GM21717 (cell line): ENCODE results near the gene TFAP2C.

Experiments used
- ATAC-seq: cut with Tn5 transposase; IDR thresholded peaks from one replicate; pipeline ENCODE4 v1.9.1; 2021; ENCODE audit warnings: mild to moderate bottlenecking, moderate library complexity; ENCODE audit not compliant: unreplicated experiment

TFAP2C gene

GRCh38 chr20:56628873-56629463 lies at the start of gene TFAP2C:
Gene TFAP2C, plus strand, starts transcription at chr20:56629306. Its CDS starts 239 bp downstream, at chr20:56629545.
- ATAC-seq = no peak

GRCh38 chr20:56580226-56580625 lies 48.9 kb upstream of the TFAP2C start:
- no peak for ATAC-seq

GRCh38 chr20:56581701-56582100 lies 47.4 kb upstream of the TFAP2C start:
- ATAC-seq = no peak

GRCh38 chr20:56582542-56582941 lies 46.6 kb upstream of the TFAP2C start:
- no peak for ATAC-seq

GRCh38 chr20:56584916-56585315 lies 44.2 kb upstream of the TFAP2C start:
- ATAC-seq = no peak

GRCh38 chr20:56587307-56588041 lies 41.6 kb upstream of the TFAP2C start:
- ATAC-seq = no peak

GRCh38 chr20:56588996-56589395 lies 40.1 kb upstream of the TFAP2C start:
- no peak for ATAC-seq

- no peak for ATAC-seq
Observed at GRCh38 chr20:56589633-56590032, 39.5 kb upstream of the TFAP2C start.

- no peak for ATAC-seq
Observed at GRCh38 chr20:56590888-56591287, 38.2 kb upstream of the TFAP2C start.

GRCh38 chr20:56592211-56592610 lies 36.9 kb upstream of the TFAP2C start:
- ATAC-seq = no peak

- no peak for ATAC-seq
Observed at GRCh38 chr20:56592817-56593216, 36.3 kb upstream of the TFAP2C start.

- ATAC-seq = no peak
Observed at GRCh38 chr20:56595746-56596475, 33.2 kb upstream of the TFAP2C start.

- no peak for ATAC-seq
Observed at GRCh38 chr20:56601166-56601565, 27.9 kb upstream of the TFAP2C start.

- no peak for ATAC-seq
Observed at GRCh38 chr20:56604673-56605072, 24.4 kb upstream of the TFAP2C start.

- no peak for ATAC-seq
Observed at GRCh38 chr20:56605261-56605996, 23.7 kb upstream of the TFAP2C start.

- ATAC-seq = no peak
Observed at GRCh38 chr20:56606174-56606945, 22.7 kb upstream of the TFAP2C start.

GRCh38 chr20:56607061-56607704 lies 21.9 kb upstream of the TFAP2C start:
- no peak for ATAC-seq

GRCh38 chr20:56608376-56608775 lies 20.7 kb upstream of the TFAP2C start:
- no peak for ATAC-seq

- no peak for ATAC-seq
Observed at GRCh38 chr20:56609321-56609720, 19.8 kb upstream of the TFAP2C start.

- no peak for ATAC-seq
Observed at GRCh38 chr20:56610098-56610497, 19.0 kb upstream of the TFAP2C start.
